K562 (cell line): ENCODE measurements around the gene PBX1. TPM values are rescaled to one million over a fixed set of nuclear protein-coding genes. Genes with fewer than 3 reads are reported as not detected.

ENCODE experiments used
- ATAC-seq: fragments of 200-7000 bp; cut with Tn5 transposase; 3 replicates; pipeline ENCODE4 v1.9.1; 2020; ENCODE audit warnings: moderate library complexity
- BruUV-seq: library from RNA; stranded (reverse); fragments of 400-500 nt; replicated peaks from 2 replicates; lab custom pipeline; 2021; lab: Mats Ljungman, UMichigan
- CTCF ChIA-PET: fragments of 300-600 bp; formaldehyde crosslinking; extraction: SDS; loops from one replicate; lab custom pipeline; 2021; ENCODE audit warnings: low intra/inter-chr PET ratio; lab: Yijun Ruan, JAX
- POLR2A ChIA-PET: fragments of 300-600, 350-650 bp; sonication (Branson Sonifier 250); formaldehyde crosslinking; extraction: SDS; loops from one replicate; lab custom pipeline; 2021; ENCODE audit warnings: antibody characterized with exemption, inconsistent platforms; lab: Yijun Ruan, JAX
- DNase-seq, 4 experiments: peaks; one replicate each; pipeline versions ENCODE4 v3.0.0 to v3.0.0-alpha.2; 2011 to 2018; ENCODE audit warnings: low spot score in 3 of 4, mixed read lengths in 3 of 4; ENCODE audit errors: extremely low read depth in 1 of 4
- FAIRE-seq: peaks from 2 replicates; lab custom pipeline; 2011; peaks lifted over from hg19 to GRCh38; lab: Jason Lieb, UNC
- H2AFZ ChIP-seq: 2 replicates; pipeline ENCODE4 v1.6.0; 2011; ENCODE audit warnings: low read depth, low read length, control low read depth, inconsistent platforms
- H3K27ac ChIP-seq: fragments of 200-600 bp; 3 replicates; pipeline ENCODE4 v1.8.0; 2011; ENCODE audit warnings: low read depth, mild to moderate bottlenecking, control low read depth, inconsistent platforms, low read length, moderate library complexity, mixed read lengths; ENCODE audit errors: extremely low read depth
- H3K27me3 ChIP-seq, 2 experiments: fragments of 300-600 bp in 1 of 2; 2 replicates in 1 of 2; 3 replicates in 1 of 2; pipeline versions ENCODE4 v1.6.0 to v1.8.0; 2011; ENCODE audit warnings: inconsistent platforms in 2 of 2, low read length in 2 of 2, mild to moderate bottlenecking in 1 of 2, mixed read lengths in 1 of 2, moderate library complexity in 1 of 2; ENCODE audit not compliant: control insufficient read depth in 2 of 2, insufficient read depth in 2 of 2
- H3K36me3 ChIP-seq: fragments of 300-600 bp; 3 replicates; pipeline ENCODE4 v1.8.0; 2011; ENCODE audit warnings: mild to moderate bottlenecking, low read length, inconsistent platforms; ENCODE audit not compliant: control insufficient read depth, insufficient read depth
- H3K4me1 ChIP-seq, 2 experiments: fragments of 200-600 bp in 1 of 2; replicated peaks in 1 of 2; 2 replicates in 1 of 2; 3 replicates in 1 of 2; pipeline versions ENCODE4 v1.5.1 to v1.8.0; 2011; ENCODE audit warnings: inconsistent platforms in 2 of 2, low read length in 2 of 2, mild to moderate bottlenecking in 1 of 2, mixed read lengths in 1 of 2, moderate library complexity in 1 of 2; ENCODE audit not compliant: control insufficient read depth in 2 of 2, insufficient read depth in 2 of 2
- H3K4me2 ChIP-seq: 2 replicates; pipeline ENCODE4 v1.6.1; 2011; ENCODE audit warnings: low read length, control low read depth, inconsistent platforms, mixed read lengths; ENCODE audit not compliant: insufficient read depth
- H3K4me3 ChIP-seq: fragments of 200-600 bp; sonication (generic), shearing (Covaris generic); 2 replicates; pipeline ENCODE4 v1.5.1; 2016; ENCODE audit warnings: control low read depth, inconsistent platforms
- H3K79me2 ChIP-seq: fragments of 200-600 bp; 3 replicates; pipeline ENCODE4 v1.8.0; 2011; ENCODE audit warnings: low read length, inconsistent platforms; ENCODE audit not compliant: control insufficient read depth, insufficient read depth
- H3K9ac ChIP-seq, 2 experiments: 2 replicates each; pipeline versions ENCODE4 v1.6.0 to v1.6.1; 2011; ENCODE audit warnings: low read depth in 2 of 2, low read length in 2 of 2, control low read depth in 1 of 2, inconsistent platforms in 1 of 2, mild to moderate bottlenecking in 1 of 2, mixed read lengths in 1 of 2; ENCODE audit not compliant: insufficient read depth in 1 of 2
- H3K9me1 ChIP-seq: one replicate; pipeline ENCODE4 v1.6.0; 2011; ENCODE audit warnings: inconsistent platforms, mild to moderate bottlenecking, low read length, moderate library complexity; ENCODE audit not compliant: control insufficient read depth, insufficient read depth
- H3K9me3 ChIP-seq: replicated peaks from 2 replicates; pipeline ENCODE4 v1.5.1; 2011; ENCODE audit warnings: low read depth, low read length, inconsistent platforms; ENCODE audit not compliant: control insufficient read depth, insufficient read depth
- H4K20me1 ChIP-seq: replicated peaks from 2 replicates; pipeline ENCODE4 v1.6.1; 2011; ENCODE audit warnings: low read length, inconsistent platforms, mixed read lengths; ENCODE audit not compliant: control insufficient read depth, insufficient read depth
- CBFA2T3 ChIP-seq: fragments of 450-650 bp; IDR thresholded peaks from 2 replicates; pipeline ENCODE4 v1.6.1; 2017
- CC2D1A ChIP-seq: fragments of 450-650 bp; IDR thresholded peaks from 2 replicates; pipeline ENCODE4 v1.6.1; 2017; ENCODE audit warnings: mild to moderate bottlenecking
- COPS2 ChIP-seq: fragments of 450-650 bp; conservative IDR thresholded peaks from 2 replicates; pipeline ENCODE4 v1.6.1; 2016; ENCODE audit warnings: mild to moderate bottlenecking, moderate library complexity
- MAFK ChIP-seq: IDR thresholded peaks from 2 replicates; pipeline ENCODE4 v1.6.1; 2011; ENCODE audit warnings: low read length, improper control_type of control experiment
- MEIS2 ChIP-seq: fragments of 450-650 bp; IDR thresholded peaks from 2 replicates; pipeline ENCODE4 v1.6.1; 2014; ENCODE audit warnings: mild to moderate bottlenecking; ENCODE audit not compliant: partially characterized antibody
- PRDM10 ChIP-seq: fragments of 450-650 bp; IDR thresholded peaks from 2 replicates; pipeline ENCODE4 v1.6.1; 2018; ENCODE audit not compliant: partially characterized antibody
- RNF219 ChIP-seq: fragments of 250-450 bp; sonication (Bioruptor Pico); IDR thresholded peaks from 2 replicates; pipeline ENCODE4 v1.5.0; 2022; ENCODE audit warnings: mild to moderate bottlenecking
- STAT5A ChIP-seq: IDR thresholded peaks from 2 replicates; pipeline ENCODE4 v1.6.1; 2012; ENCODE audit warnings: low read length, inconsistent platforms, borderline replicate concordance
- ZNF780A ChIP-seq: fragments of 250-450 bp; sonication (Bioruptor Pico); IDR thresholded peaks from 2 replicates; pipeline ENCODE4 v1.5.0; 2021; ENCODE audit warnings: mild to moderate bottlenecking
- WGBS: fragments of 100-300 bp; shearing (Covaris generic); methylation state at CpG from one replicate; pipeline ENCODE4 v1.1.6; 2016; ENCODE audit warnings: low coverage, mixed read lengths; ENCODE audit not compliant: insufficient coverage; ENCODE audit errors: missing lambda C conversion rate; 5-methylcytosine and 5-hydroxymethylcytosine counted together
- in situ Hi-C: fragments of 300-500 bp; cut with MboI; formaldehyde crosslinking; loops from 4 replicates; pipeline ENCODE4 v1.15.0; 2018; ENCODE audit warnings: inconsistent platforms, mixed read lengths
- intact Hi-C: fragments of 100-400 bp; cut with micrococcal nuclease; formaldehyde crosslinking; loops from 2 replicates; pipeline ENCODE4 v1.14.2; 2022
- polyA plus RNA-seq, 8 experiments: library from polyadenylated mRNA; depleted of rRNA in 4 of 8; stranded (reverse) in 5 of 8; unstranded in 3 of 8; fragments of >200 nt; fragmentation: Nextera tagmentation in 2 of 8; fragmentation: Illumina TruSeq in 1 of 8; extraction: Ambion mirVana in 2 of 8; extraction: Trizol in 1 of 8; gene quantifications; 2 replicates each; pipeline versions ENCODE4 v1.2.1 to v1.2.3, GENCODE V29; 2011 to 2014; ENCODE audit warnings: inconsistent platforms in 1 of 8, missing spikeins in 1 of 8
- total RNA-seq, 7 experiments: library from RNA; depleted of rRNA in 6 of 7; stranded (reverse); fragments of >200 nt in 6 of 7; fragmentation: Illumina TruSeq in 2 of 7; extraction: Trizol in 2 of 7; gene quantifications; 2 replicates each; pipeline versions ENCODE4 v1.2.1 to v1.2.3, GENCODE V29; 2011 to 2021; ENCODE audit warnings: low replicate concordance in 1 of 7

The PBX1 gene
- total and polyA plus RNA-seq, 9 of the 15 experiments (the other 6 are each of a cell fraction or from before 2014, with no cell fraction given), result 0.03 to 0.62 (median 0.17) TPM

GRCh38 chr1:164569866-164570265, 10.9 kb downstream of the PBX1 start:
- TF ChIP-seq ZNF780A (CRISPR knock-in tag) (no peak), COPS2 (no peak)

GRCh38 chr1:164571333-164571732, 12.3 kb downstream of the PBX1 start:
- CTCF ChIA-PET, result no interaction called here
- H2AFZ ChIP-seq, result no peak overlapping the region
- no TSS peak for BruUV-seq
- in situ Hi-C loops, result no loop called here
- H3K9me1 ChIP-seq, result no peaks in the 10 kb centered on the region
- no peak for FAIRE-seq
- peaks cover 0 to 3% of the 10 kb centered on the region in 2 experiments; a peak in 1 of 5 replicates for H3K4me1 ChIP-seq
- H4K20me1 ChIP-seq, result no peaks in the 10 kb centered on the region
- H3K4me2 ChIP-seq, result no peak overlapping the region
- TF ChIP-seq MAFK (no peak), PRDM10 (no peak), RNF219 (CRISPR knock-in tag) (no peak), CBFA2T3 (no peak), MEIS2 (no peak), CC2D1A (no peak), STAT5A (no peak)
- TF ChIP-seq, all 486 proteins: peak for 0
- no peak for ATAC-seq
- no peaks in the 10 kb centered on the region for H3K36me3 ChIP-seq
- H3K27ac ChIP-seq, result no peak overlapping the region
- 0% methylated on average over 3 of the region's 3 CpGs for WGBS
- no peak for DNase-seq
- intact Hi-C loops, result no loop called here
- peaks cover 3 to 4% of the 10 kb centered on the region in 2 experiments; a peak in 3 of 5 replicates for H3K27me3 ChIP-seq
- no peak overlapping the region for H3K4me3 ChIP-seq
- H3K9me3 ChIP-seq, result no peaks in the 10 kb centered on the region
- H3K79me2 ChIP-seq, result no peaks in the 10 kb centered on the region
- POLR2A ChIA-PET, result no interaction called here
- H3K9ac ChIP-seq, result no peak overlapping the region

More at GRCh38 chr1:164569866-164570265, 10.9 kb downstream of the PBX1 start:
- ChIA-PET CTCF (no interaction called here), POLR2A (interaction anchor here (0.5 to 0.7 kb wide), 3 partner anchors 25 to 960 kb away, joined by 3 to 5 read pairs (median 3); no protein-coding TSS in a partner anchor)
- no peak overlapping the region for H3K9ac ChIP-seq
- WGBS, result 1% methylated on average over 4 of the region's 4 CpGs
- H2AFZ ChIP-seq, result no peak overlapping the region
- H3K4me1 ChIP-seq, result no peaks in the 10 kb centered on the region
- no peak for DNase-seq
- intact Hi-C loops (no loop called here), in situ Hi-C loops (no loop called here)
- no peaks in the 10 kb centered on the region for H3K36me3 ChIP-seq
- H3K9me3 ChIP-seq, result no peaks in the 10 kb centered on the region
- BruUV-seq, result no TSS peak
- H3K4me2 ChIP-seq, result no peak overlapping the region
- no peaks in the 10 kb centered on the region for H3K9me1 ChIP-seq
- H3K4me3 ChIP-seq, result no peak overlapping the region
- H4K20me1 ChIP-seq, result no peaks in the 10 kb centered on the region
- H3K79me2 ChIP-seq, result no peaks in the 10 kb centered on the region
- H3K27ac ChIP-seq, result no peak overlapping the region
- H3K27me3 ChIP-seq, result no peaks in the 10 kb centered on the region
- no peak for FAIRE-seq
- no peak for ATAC-seq
